Measurements from ENCODE around the gene TUBB6. TPM values are rescaled to one million over a fixed set of nuclear protein-coding genes. Genes with fewer than 3 reads are reported as not detected.
A peak's percentile ranks its signal among the peaks of the same experiment; 100 is the strongest.

Gene TUBB6
- total and polyA plus RNA-seq, 2 of the 13 experiments (the other 11 are each of a cell fraction or from before 2014, with no cell fraction given): 9.9 to 28.6 TPM

- TF ChIP-seq ZNF773 (CRISPR knock-in tag; IDR thresholded peaks at IDR 0.05; ENCODE audit: borderline replicate concordance) (no peak), FOSL1 (CRISPR knock-in tag; IDR thresholded peaks at IDR 0.05; ENCODE audit: borderline replicate concordance) (0 out of 2 replicates have a peak, but pooled peaks have one; percentile 35), E2F5 (CRISPR knock-in tag; conservative IDR thresholded peaks at IDR 0.05) (no peak; the same call in 1 of the 2 replicates), SNAPC4 (CRISPR knock-in tag; IDR thresholded peaks at IDR 0.05) (no peak), ZNF280B (CRISPR knock-in tag; IDR thresholded peaks at IDR 0.05; ENCODE audit: borderline replicate concordance) (no peak), PRPF4 (IDR thresholded peaks at IDR 0.05; ENCODE audit: low read depth, low read length, poor library complexity, severe bottlenecking) (no peak), ZFY (CRISPR knock-in tag; IDR thresholded peaks at IDR 0.05) (peak; percentile 38; the same call in 1 of the 2 replicates), ZBTB40 (IDR thresholded peaks at IDR 0.05) (no peak), ZBTB40 (CRISPR knock-in tag; IDR thresholded peaks at IDR 0.05) (no peak), RFX1 (IDR thresholded peaks at IDR 0.05) (no peak), DMAP1 (CRISPR knock-in tag; IDR thresholded peaks at IDR 0.05) (0 out of 2 replicates have a peak, but pooled peaks have one; percentile 47), MTF1 (CRISPR knock-in tag; IDR thresholded peaks at IDR 0.05) (no peak), AGO2 (optimal IDR thresholded peaks at IDR 0.05; ENCODE audit: low read depth, low read length) (peak; percentile 40)
These were observed 502 bp downstream of the TUBB6 start (continued) for GRCh38 chr18:12308386-12309100.

Data from HepG2 (cell line).